ENCODE data around the gene SOCS7. TPM values are rescaled to one million over a fixed set of nuclear protein-coding genes. Genes with fewer than 3 reads are reported as not detected.

The SOCS7 gene
- total and polyA plus RNA-seq, 2 experiments from 2014 or later = 5.0 to 29.2 TPM

- TF ChIP-seq EZH2 (IDR thresholded peaks at IDR 0.05; ENCODE audit: low read depth, unreplicated experiment) = no peak
- TF ChIP-seq ETS1 (IDR thresholded peaks at IDR 0.05) = no peak
- no peak for TF ChIP-seq STAT1 (IDR thresholded peaks at IDR 0.05; ENCODE audit: unreplicated experiment)
- TF ChIP-seq NANOG (IDR thresholded peaks at IDR 0.05; ENCODE audit: borderline replicate concordance) = no peak
Observed at GRCh38 chr17:38435795-38436194, 84.2 kb downstream of the SOCS7 start (continued).

GRCh38 chr17:38436386-38436785 is 84.7 kb downstream of the SOCS7 start:
- DNase-seq (ENCODE audit: low spot score) = no peak
- TF ChIP-seq CTCF (conservative IDR thresholded peaks at IDR 0.05; ENCODE audit: low read depth in 2 of 2) = no peak
- TF ChIP-seq POLR2AphosphoS5 (IDR thresholded peaks at IDR 0.05; ENCODE audit: low read depth) = no peak
- no peak for TF ChIP-seq JUNB (IDR thresholded peaks at IDR 0.05; ENCODE audit: unreplicated experiment)
- no peak for TF ChIP-seq EZH2phosphoT487 (IDR thresholded peaks at IDR 0.05; ENCODE audit: unreplicated experiment)
- TF ChIP-seq ZNF114 (CRISPR knock-in tag; IDR thresholded peaks at IDR 0.05) = no peak
- no peak for TF ChIP-seq STAT1 (IDR thresholded peaks at IDR 0.05; ENCODE audit: unreplicated experiment)
- no peak for TF ChIP-seq ZNF331 (CRISPR knock-in tag; IDR thresholded peaks at IDR 0.05; ENCODE audit: low read depth)
- no peak for TF ChIP-seq ETS1 (IDR thresholded peaks at IDR 0.05)
- no peak for TF ChIP-seq ZNF462 (CRISPR knock-in tag; IDR thresholded peaks at IDR 0.05)
- TF ChIP-seq EZH2 (IDR thresholded peaks at IDR 0.05; ENCODE audit: low read depth, unreplicated experiment) = no peak

More at GRCh38 chr17:38436386-38436785, 84.7 kb downstream of the SOCS7 start:
- Histone ChIP-seq H2AFZ (no peak overlapping the region), H3K36me3 (ENCODE audit: insufficient read depth) (no peaks in the 10 kb centered on the region; the same call in 1 of the 2 replicates), H3K27ac (ENCODE audit: low read depth) (0 out of 2 replicates have a peak overlapping the region, but pooled peaks have one; percentile 32), H3K4me2 (0 out of 2 replicates have a peak overlapping the region, but pooled peaks have one; percentile 32), H3K4me3 (no peak overlapping the region), H4K20me1 (replicated peaks; ENCODE audit: insufficient read depth) (peaks cover 14% of the 10 kb centered on the region), H3F3A (replicated peaks; ENCODE audit: low read depth) (peaks cover 12% of the 10 kb centered on the region), H3K27me3 (ENCODE audit: insufficient read depth) (no peaks in the 10 kb centered on the region), H3K9me2 (ENCODE audit: insufficient read depth) (no peaks in the 10 kb centered on the region), H3K4me1 (ENCODE audit: insufficient read depth) (peaks cover 38% of the 10 kb centered on the region), H3K79me2 (replicated peaks; ENCODE audit: insufficient read depth) (peaks cover 95% of the 10 kb centered on the region)
- H3K9me3 Mint-ChIP-seq = no peaks in the 10 kb centered on the region; the same call in 2 of the 3 replicates
- no peak overlapping the region for H3K4me3 Mint-ChIP-seq
- no peak overlapping the region for H3K27ac Mint-ChIP-seq
- peaks cover 61% of the 10 kb centered on the region for H3K4me1 Mint-ChIP-seq
- ATAC-seq = no peak
- peaks cover 24% of the 10 kb centered on the region for H3K36me3 Mint-ChIP-seq (ENCODE audit: low read depth)
- H3K27me3 Mint-ChIP-seq (ENCODE audit: insufficient read depth, low read depth, poor library complexity) = peaks cover 12% of the 10 kb centered on the region
